Prostate gland (tissue), 2 donors: Measurements from ENCODE around the gene NR2C1. TPM values are rescaled to one million over a fixed set of nuclear protein-coding genes. Genes with fewer than 3 reads are reported as not detected.

Source experiments
- DNase-seq: peaks from one replicate; pipeline ENCODE4 v3.0.0-alpha.2; 2019; ENCODE audit warnings: low spot score
- H3K27ac ChIP-seq, 2 donors: fragments of 200-600 bp; sonication (generic); 2 replicates each; pipeline ENCODE4 v1.5.1; 2017 to 2019
- H3K27me3 ChIP-seq: fragments of 200-600 bp; sonication (generic); replicated peaks from 2 replicates; pipeline ENCODE4 v1.5.1; 2019; ENCODE audit not compliant: insufficient read depth
- H3K36me3 ChIP-seq, 2 donors: fragments of 200-600 bp; sonication (generic); 1 replicate in 1 of 2; 2 replicates in 1 of 2; pipeline versions ENCODE4 v1.5.1 to v1.8.1; 2017 to 2019
- H3K4me1 ChIP-seq: fragments of 200-600 bp; sonication (generic); replicated peaks from 2 replicates; pipeline ENCODE4 v1.5.1; 2019
- H3K4me3 ChIP-seq, 2 donors: fragments of 200-600 bp; sonication (generic); 2 replicates each; pipeline ENCODE4 v1.5.1; 2017 to 2019
- H3K9me3 ChIP-seq: fragments of 200-600 bp; sonication (generic); 2 replicates; pipeline ENCODE4 v1.5.1; 2017
- CTCF ChIP-seq, 4 experiments: fragments of 200-600 bp in 2 of 4; fragments of 450-650 bp in 2 of 4; sonication (generic) in 2 of 4; IDR thresholded peaks; 1 replicate in 3 of 4; 2 replicates in 1 of 4; pipeline ENCODE4 v1.5.1; 2016 to 2019; ENCODE audit warnings: antibody characterized with exemption in 4 of 4, mild to moderate bottlenecking in 2 of 4, moderate library complexity in 2 of 4
- POLR2A ChIP-seq: fragments of 450-650 bp; IDR thresholded peaks from one replicate; pipeline ENCODE4 v1.6.1; 2016; ENCODE audit warnings: antibody characterized with exemption, mild to moderate bottlenecking
- POLR2AphosphoS5 ChIP-seq: sonication (generic); formaldehyde crosslinking; IDR thresholded peaks from one replicate; pipeline ENCODE4 v1.6.1; 2017; ENCODE audit warnings: antibody characterized with exemption
- WGBS: methylation state at CpG from one replicate; pipeline ENCODE4 v1.1.5; 2018; 5-methylcytosine and 5-hydroxymethylcytosine counted together
- intact Hi-C: fragments of 100-400 bp; cut with DNase I; formaldehyde crosslinking; loops from one replicate; pipeline ENCODE4 v1.14.2; 2022
- total RNA-seq, 2 donors: library from RNA; depleted of rRNA; stranded (reverse); fragments of >200 nt; gene quantifications; one replicate each; pipeline ENCODE4 v1.1.0, GENCODE V29; 2016

Gene NR2C1
- total RNA-seq, 2 donors from 2014 or later, result 18.7 to 54.0 TPM

GRCh38 chr12:95022477-95022876 lies 50.9 kb downstream of the NR2C1 start:
- no peaks in the 10 kb centered on the region for H3K36me3 ChIP-seq
- H3K27ac ChIP-seq, result no peak overlapping the region
- WGBS, result 89% methylated on average over 2 of the region's 2 CpGs

GRCh38 chr12:95017482-95017881 lies 55.9 kb downstream of the NR2C1 start:
- Histone ChIP-seq H3K36me3 (no peaks in the 10 kb centered on the region), H3K4me3 (no peak overlapping the region), H3K27ac (no peak overlapping the region), H3K4me1 (no peaks in the 10 kb centered on the region), H3K9me3 (no peaks in the 10 kb centered on the region), H3K27me3 (no peaks in the 10 kb centered on the region)
- WGBS, result 38% methylated on average over 1 of the region's 1 CpG
- no peak for TF ChIP-seq POLR2AphosphoS5
- TF ChIP-seq POLR2A, result no peak
- no peak for TF ChIP-seq CTCF (IDR thresholded peaks at IDR 0.05)
- no peak for DNase-seq
- intact Hi-C loops, result no loop called here

More at GRCh38 chr12:95022477-95022876, 50.9 kb downstream of the NR2C1 start:
- intact Hi-C loops, result no loop called here
- no peaks in the 10 kb centered on the region for H3K9me3 ChIP-seq
- H3K27me3 ChIP-seq, result no peaks in the 10 kb centered on the region
- no peaks in the 10 kb centered on the region for H3K4me1 ChIP-seq
- no peak overlapping the region for H3K4me3 ChIP-seq
- no peak for DNase-seq
- TF ChIP-seq CTCF (IDR thresholded peaks at IDR 0.05), result no peak
- TF ChIP-seq POLR2A, result no peak
- no peak for TF ChIP-seq POLR2AphosphoS5

- Histone ChIP-seq H3K27me3 (no peaks in the 10 kb centered on the region), H3K4me1 (no peaks in the 10 kb centered on the region), H3K36me3 (no peaks in the 10 kb centered on the region), H3K27ac (no peak overlapping the region), H3K4me3 (no peak overlapping the region), H3K9me3 (no peaks in the 10 kb centered on the region)
- no peak for TF ChIP-seq POLR2A
- TF ChIP-seq CTCF (IDR thresholded peaks at IDR 0.05), result no peak
- TF ChIP-seq POLR2AphosphoS5, result no peak
- 100% methylated on average over 2 of the region's 2 CpGs for WGBS
- DNase-seq, result no peak
- intact Hi-C loops, result no loop called here
These were observed 57.3 kb downstream of the NR2C1 start for GRCh38 chr12:95016120-95016519.

GRCh38 chr12:95014554-95014953 lies 58.9 kb downstream of the NR2C1 start:
- no peak for DNase-seq
- H3K4me3 ChIP-seq, result no peak overlapping the region
- no peak overlapping the region for H3K27ac ChIP-seq
- no peaks in the 10 kb centered on the region for H3K9me3 ChIP-seq
- H3K4me1 ChIP-seq, result no peaks in the 10 kb centered on the region
- TF ChIP-seq CTCF (IDR thresholded peaks at IDR 0.05) (no peak), POLR2AphosphoS5 (no peak), POLR2A (no peak)
- H3K27me3 ChIP-seq, result no peaks in the 10 kb centered on the region
- intact Hi-C loops, result no loop called here
- H3K36me3 ChIP-seq, result no peaks in the 10 kb centered on the region

GRCh38 chr12:95006206-95006605 lies 67.2 kb downstream of the NR2C1 start:
- Histone ChIP-seq H3K36me3 (no peaks in the 10 kb centered on the region), H3K4me3 (no peak overlapping the region), H3K27me3 (no peaks in the 10 kb centered on the region), H3K27ac (no peak overlapping the region), H3K4me1 (no peaks in the 10 kb centered on the region), H3K9me3 (no peaks in the 10 kb centered on the region)
- WGBS, result 92% methylated on average over 4 of the region's 4 CpGs
- TF ChIP-seq POLR2AphosphoS5 (no peak), CTCF (IDR thresholded peaks at IDR 0.05) (no peak), POLR2A (no peak)
- DNase-seq, result no peak
- intact Hi-C loops, result no loop called here
